Measurements from ENCODE around the gene GRK3. TPM values are rescaled to one million over a fixed set of nuclear protein-coding genes. Genes with fewer than 3 reads are reported as not detected.

The GRK3 gene
- total and polyA plus RNA-seq, 7 experiments from 2014 or later = 0.69 to 44.8 (median 6.5) TPM

- Histone ChIP-seq H3K27ac (ENCODE audit: low read depth, low read length) (no peak overlapping the region), H3K36me3 (ENCODE audit: control insufficient read depth in 2 of 3, insufficient read depth in 3 of 3, low read length in 3 of 3) (no peaks in the 10 kb centered on the region), H3K4me1 (ENCODE audit: control insufficient read depth in 2 of 2, insufficient read depth in 2 of 2, low read length in 2 of 2) (no peaks in the 10 kb centered on the region), H3K27me3 (ENCODE audit: control insufficient read depth in 2 of 2, insufficient read depth in 2 of 2, low read length in 2 of 2) (no peaks in the 10 kb centered on the region), H3K4me3 (ENCODE audit: low read length) (no peak overlapping the region), H3K9me3 (ENCODE audit: control insufficient read depth in 2 of 3, low read length in 3 of 3) (no peaks in the 10 kb centered on the region)
- peak; percentile 21 for ATAC-seq
- H3K27me3 Mint-ChIP-seq = peaks cover 0 to 11% (median 0%) of the 10 kb centered on the region in 5 donors
- peaks cover 0 to 49% (median 0%) of the 10 kb centered on the region in 5 donors for H3K36me3 Mint-ChIP-seq
- DNase-seq = no peak
- peak overlapping the region in 1 of 9 donors; percentile 89 for H3K27ac Mint-ChIP-seq
- peak overlapping the region in 1 of 10 donors; percentile 56 for H3K4me3 Mint-ChIP-seq
- peaks cover 0 to 7% (median 0%) of the 10 kb centered on the region in 11 donors for H3K9me3 Mint-ChIP-seq
- intact Hi-C loops (cut with micrococcal nuclease) = no loop called here
- ChIA-PET POLR2A (no interaction called here), CTCF (interaction anchor here (0.8 kb wide), 1 partner anchor 188 kb away, joined by 3 read pairs; no protein-coding TSS in a partner anchor)
- H3K4me1 Mint-ChIP-seq = peaks cover 0 to 70% (median 0%) of the 10 kb centered on the region in 7 donors
These were observed 181.5 kb downstream of the GRK3 start for GRCh38 chr22:25746012-25746373.

GRCh38 chr22:25747245-25747944 lies 182.9 kb downstream of the GRK3 start:
- no peaks in the 10 kb centered on the region for H3K27me3 ChIP-seq (ENCODE audit: control insufficient read depth in 2 of 2, insufficient read depth in 2 of 2, low read length in 2 of 2)
- intact Hi-C loops (cut with micrococcal nuclease) = no loop called here
- Mint-ChIP-seq H3K4me1 (peaks cover 0 to 74% (median 0%) of the 10 kb centered on the region in 7 donors), H3K4me3 (peak overlapping the region in 1 of 10 donors; percentile 13), H3K9me3 (peaks cover 0 to 7% (median 0%) of the 10 kb centered on the region in 11 donors), H3K27me3 (peaks cover 0 to 15% (median 0%) of the 10 kb centered on the region in 5 donors), H3K36me3 (peaks cover 0 to 43% (median 0%) of the 10 kb centered on the region in 5 donors), H3K27ac (peak overlapping the region in 1 of 9 donors; percentile 99)
- H3K4me3 ChIP-seq (ENCODE audit: low read length) = no peak overlapping the region
- ChIA-PET CTCF (interaction anchor here (0.6 kb wide), 2 partner anchors 12 to 642 kb away, joined by 3 to 5 read pairs; no protein-coding TSS in a partner anchor), POLR2A (no interaction called here)
- H3K27ac ChIP-seq (ENCODE audit: low read depth, low read length) = no peak overlapping the region
- DNase-seq (no peak), ATAC-seq (peak; percentile 66)
- H3K4me1 ChIP-seq (ENCODE audit: control insufficient read depth in 2 of 2, insufficient read depth in 2 of 2, low read length in 2 of 2) = no peaks in the 10 kb centered on the region
- no peaks in the 10 kb centered on the region for H3K9me3 ChIP-seq (ENCODE audit: control insufficient read depth in 2 of 3, low read length in 3 of 3)
- H3K36me3 ChIP-seq (ENCODE audit: control insufficient read depth in 2 of 3, insufficient read depth in 3 of 3, low read length in 3 of 3) = no peaks in the 10 kb centered on the region

GRCh38 chr22:25748140-25748539 lies 183.7 kb downstream of the GRK3 start:
- CTCF ChIA-PET = interaction anchor here (0.6 kb wide), 1 partner anchor 13 kb away, joined by 5 read pairs; no protein-coding TSS in a partner anchor
- no peaks in the 10 kb centered on the region for H3K9me3 ChIP-seq (ENCODE audit: control insufficient read depth in 2 of 3, low read length in 3 of 3)
- Mint-ChIP-seq H3K36me3 (peaks cover 0 to 38% (median 0%) of the 10 kb centered on the region in 5 donors), H3K4me3 (no peak overlapping the region), H3K27me3 (peaks cover 0 to 14% (median 0%) of the 10 kb centered on the region in 5 donors), H3K9me3 (peaks cover 0 to 7% (median 0%) of the 10 kb centered on the region in 11 donors), H3K27ac (peak overlapping the region in 1 of 9 donors; percentile 99), H3K4me1 (peaks cover 0 to 66% (median 0%) of the 10 kb centered on the region in 7 donors)
- H3K36me3 ChIP-seq (ENCODE audit: control insufficient read depth in 2 of 3, insufficient read depth in 3 of 3, low read length in 3 of 3) = no peaks in the 10 kb centered on the region
- DNase-seq = no peak
- no peak overlapping the region for H3K4me3 ChIP-seq (ENCODE audit: low read length)
- no peaks in the 10 kb centered on the region for H3K4me1 ChIP-seq (ENCODE audit: control insufficient read depth in 2 of 2, insufficient read depth in 2 of 2, low read length in 2 of 2)
- no peak for ATAC-seq
- no peaks in the 10 kb centered on the region for H3K27me3 ChIP-seq (ENCODE audit: control insufficient read depth in 2 of 2, insufficient read depth in 2 of 2, low read length in 2 of 2)
- H3K27ac ChIP-seq (ENCODE audit: low read depth, low read length) = no peak overlapping the region
- intact Hi-C loops (cut with micrococcal nuclease) = no loop called here
- POLR2A ChIA-PET = no interaction called here

- DNase-seq (no peak), ATAC-seq (no peak)
- ChIA-PET POLR2A (no interaction called here), CTCF (no interaction called here)
- peak overlapping the region in 1 of 10 donors; percentile 83 for H3K4me3 Mint-ChIP-seq
- H3K36me3 Mint-ChIP-seq = peaks cover 0 to 38% (median 0%) of the 10 kb centered on the region in 5 donors
- peaks cover 0 to 61% (median 0%) of the 10 kb centered on the region in 7 donors for H3K4me1 Mint-ChIP-seq
- Histone ChIP-seq H3K27me3 (ENCODE audit: control insufficient read depth in 2 of 2, insufficient read depth in 2 of 2, low read length in 2 of 2) (no peaks in the 10 kb centered on the region), H3K4me3 (ENCODE audit: low read length) (no peak overlapping the region), H3K4me1 (ENCODE audit: control insufficient read depth in 2 of 2, insufficient read depth in 2 of 2, low read length in 2 of 2) (no peaks in the 10 kb centered on the region), H3K36me3 (ENCODE audit: control insufficient read depth in 2 of 3, insufficient read depth in 3 of 3, low read length in 3 of 3) (no peaks in the 10 kb centered on the region), H3K9me3 (ENCODE audit: control insufficient read depth in 2 of 3, low read length in 3 of 3) (no peaks in the 10 kb centered on the region), H3K27ac (ENCODE audit: low read depth, low read length) (no peak overlapping the region)
- H3K9me3 Mint-ChIP-seq = peaks cover 0 to 9% (median 0%) of the 10 kb centered on the region in 11 donors
- H3K27me3 Mint-ChIP-seq = peaks cover 0 to 10% (median 0%) of the 10 kb centered on the region in 5 donors
- peak overlapping the region in 1 of 9 donors; percentile 99 for H3K27ac Mint-ChIP-seq
- intact Hi-C loops (cut with micrococcal nuclease) = no loop called here
These were observed 184.2 kb downstream of the GRK3 start for GRCh38 chr22:25748704-25749103.

- peak overlapping the region in 2 of 9 donors; percentile 47 to 99 for H3K27ac Mint-ChIP-seq
- peaks cover 0 to 38% (median 0%) of the 10 kb centered on the region in 5 donors for H3K36me3 Mint-ChIP-seq
- Histone ChIP-seq H3K27me3 (ENCODE audit: control insufficient read depth in 2 of 2, insufficient read depth in 2 of 2, low read length in 2 of 2) (no peaks in the 10 kb centered on the region), H3K36me3 (ENCODE audit: control insufficient read depth in 2 of 3, insufficient read depth in 3 of 3, low read length in 3 of 3) (no peaks in the 10 kb centered on the region), H3K4me1 (ENCODE audit: control insufficient read depth in 2 of 2, insufficient read depth in 2 of 2, low read length in 2 of 2) (no peaks in the 10 kb centered on the region), H3K4me3 (ENCODE audit: low read length) (no peak overlapping the region), H3K27ac (ENCODE audit: low read depth, low read length) (no peak overlapping the region), H3K9me3 (ENCODE audit: control insufficient read depth in 2 of 3, low read length in 3 of 3) (no peaks in the 10 kb centered on the region)
- intact Hi-C loops (cut with micrococcal nuclease) = loop anchor here in 1 of 2 donors (1.0 kb wide), 1 partner anchor 13 kb away; no protein-coding TSS in a partner anchor
- ChIA-PET POLR2A (no interaction called here), CTCF (no interaction called here)
- H3K4me3 Mint-ChIP-seq = peak overlapping the region in 1 of 10 donors; percentile 83
- DNase-seq (peak in 1 of 9 donors; percentile 50), ATAC-seq (no peak)
- H3K4me1 Mint-ChIP-seq = peaks cover 0 to 60% (median 0%) of the 10 kb centered on the region in 7 donors
- peaks cover 0 to 10% (median 0%) of the 10 kb centered on the region in 5 donors for H3K27me3 Mint-ChIP-seq
- H3K9me3 Mint-ChIP-seq = peaks cover 0 to 9% (median 0%) of the 10 kb centered on the region in 11 donors
These were observed 185.1 kb downstream of the GRK3 start for GRCh38 chr22:25749420-25750169.

- no peak overlapping the region for H3K27ac ChIP-seq (ENCODE audit: low read depth, low read length)
- peaks cover 0 to 10% (median 0%) of the 10 kb centered on the region in 5 donors for H3K27me3 Mint-ChIP-seq
- no peaks in the 10 kb centered on the region for H3K9me3 ChIP-seq (ENCODE audit: control insufficient read depth in 2 of 3, low read length in 3 of 3)
- CTCF ChIA-PET = no interaction called here
- intact Hi-C loops (cut with micrococcal nuclease) = loop anchor here in 1 of 2 donors (1.0 kb wide), 1 partner anchor 14 kb away; no protein-coding TSS in a partner anchor
- H3K4me3 Mint-ChIP-seq = peak overlapping the region in 1 of 10 donors; percentile 83
- DNase-seq (no peak), ATAC-seq (no peak)
- H3K4me1 Mint-ChIP-seq = peaks cover 0 to 60% (median 0%) of the 10 kb centered on the region in 7 donors
- H3K36me3 ChIP-seq (ENCODE audit: control insufficient read depth in 2 of 3, insufficient read depth in 3 of 3, low read length in 3 of 3) = no peaks in the 10 kb centered on the region
- peaks cover 0 to 9% (median 0%) of the 10 kb centered on the region in 11 donors for H3K9me3 Mint-ChIP-seq
- POLR2A ChIA-PET = no interaction called here
- peaks cover 0 to 38% (median 0%) of the 10 kb centered on the region in 5 donors for H3K36me3 Mint-ChIP-seq
- H3K4me3 ChIP-seq (ENCODE audit: low read length) = no peak overlapping the region
- H3K27ac Mint-ChIP-seq = peak overlapping the region in 1 of 9 donors; percentile 99
- no peaks in the 10 kb centered on the region for H3K27me3 ChIP-seq (ENCODE audit: control insufficient read depth in 2 of 2, insufficient read depth in 2 of 2, low read length in 2 of 2)
- no peaks in the 10 kb centered on the region for H3K4me1 ChIP-seq (ENCODE audit: control insufficient read depth in 2 of 2, insufficient read depth in 2 of 2, low read length in 2 of 2)
These were observed 186.2 kb downstream of the GRK3 start for GRCh38 chr22:25750569-25751173.
